Measurements from ENCODE around the gene SHMT1.
"Not testable (repeated sequence)": the region's sequence is repeated elsewhere in the genome, so short reads cannot be mapped to it uniquely, and the experiment has no call there.

SHMT1 gene

GRCh38 chr17:18377437-18378204 is 14.3 kb upstream of the SHMT1 start, which contains the start of gene EVPLL:
Gene EVPLL (plus strand): TSS chr17:18377778. CDS start chr17:18380938, 3,160 bp downstream.
- DNase-seq = no peak

- no peak for DNase-seq
These were observed 10.9 kb upstream of the SHMT1 start for GRCh38 chr17:18374216-18374615.

- DNase-seq = not testable (repeated sequence)
These were observed 9.8 kb upstream of the SHMT1 start for GRCh38 chr17:18373181-18373580.

- DNase-seq = no peak
These were observed 8.1 kb upstream of the SHMT1 start for GRCh38 chr17:18371455-18371854.

- DNase-seq = no peak
These were observed 7.4 kb upstream of the SHMT1 start for GRCh38 chr17:18370761-18371160.

- DNase-seq = no peak
These were observed 5.6 kb upstream of the SHMT1 start for GRCh38 chr17:18368946-18369345.

GRCh38 chr17:18364166-18364565 is 816 bp upstream of the SHMT1 start:
- no peak for DNase-seq

GRCh38 chr17:18362698-18363100 is 651 bp downstream of the SHMT1 start:
- DNase-seq = no peak

GRCh38 chr17:18361837-18362697 is 1.3 kb downstream of the SHMT1 start:
- DNase-seq = no peak

- DNase-seq = no peak
These were observed 2.8 kb downstream of the SHMT1 start for GRCh38 chr17:18360518-18360917.

GRCh38 chr17:18356624-18357023 is 6.7 kb downstream of the SHMT1 start:
- DNase-seq = no peak

GRCh38 chr17:18353541-18353940 is 9.8 kb downstream of the SHMT1 start:
- no peak for DNase-seq

GRCh38 chr17:18344021-18344420 is 19.3 kb downstream of the SHMT1 start:
- no peak for DNase-seq

GRCh38 chr17:18339933-18340332 is 23.4 kb downstream of the SHMT1 start:
- DNase-seq = no peak

- not testable (repeated sequence) for DNase-seq
These were observed 25.2 kb downstream of the SHMT1 start for GRCh38 chr17:18338158-18338557.

GRCh38 chr17:18332909-18333489 is 30.4 kb downstream of the SHMT1 start:
- no peak for DNase-seq

- DNase-seq = no peak
These were observed 31.5 kb downstream of the SHMT1 start for GRCh38 chr17:18331879-18332278.

- no peak for DNase-seq
These were observed 34.6 kb downstream of the SHMT1 start for GRCh38 chr17:18328643-18329204.

- no peak for DNase-seq
These were observed 35.8 kb downstream of the SHMT1 start for GRCh38 chr17:18327556-18327955.

GRCh38 chr17:18327093-18327492 is 36.3 kb downstream of the SHMT1 start:
- DNase-seq = no peak

GRCh38 chr17:18326572-18326971 is 36.8 kb downstream of the SHMT1 start:
- no peak for DNase-seq

- no peak for DNase-seq
These were observed 37.3 kb downstream of the SHMT1 start for GRCh38 chr17:18326039-18326438.
